GM19351 (cell line): Measurements from ENCODE around the gene CD2.

Experiments used
- ATAC-seq: cut with Tn5 transposase; IDR thresholded peaks from one replicate; pipeline ENCODE4 v1.9.1; 2021; ENCODE audit warnings: mild to moderate bottlenecking, moderate library complexity; ENCODE audit not compliant: unreplicated experiment

The CD2 gene, protein sequence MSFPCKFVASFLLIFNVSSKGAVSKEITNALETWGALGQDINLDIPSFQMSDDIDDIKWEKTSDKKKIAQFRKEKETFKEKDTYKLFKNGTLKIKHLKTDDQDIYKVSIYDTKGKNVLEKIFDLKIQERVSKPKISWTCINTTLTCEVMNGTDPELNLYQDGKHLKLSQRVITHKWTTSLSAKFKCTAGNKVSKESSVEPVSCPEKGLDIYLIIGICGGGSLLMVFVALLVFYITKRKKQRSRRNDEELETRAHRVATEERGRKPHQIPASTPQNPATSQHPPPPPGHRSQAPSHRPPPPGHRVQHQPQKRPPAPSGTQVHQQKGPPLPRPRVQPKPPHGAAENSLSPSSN

DNA sequence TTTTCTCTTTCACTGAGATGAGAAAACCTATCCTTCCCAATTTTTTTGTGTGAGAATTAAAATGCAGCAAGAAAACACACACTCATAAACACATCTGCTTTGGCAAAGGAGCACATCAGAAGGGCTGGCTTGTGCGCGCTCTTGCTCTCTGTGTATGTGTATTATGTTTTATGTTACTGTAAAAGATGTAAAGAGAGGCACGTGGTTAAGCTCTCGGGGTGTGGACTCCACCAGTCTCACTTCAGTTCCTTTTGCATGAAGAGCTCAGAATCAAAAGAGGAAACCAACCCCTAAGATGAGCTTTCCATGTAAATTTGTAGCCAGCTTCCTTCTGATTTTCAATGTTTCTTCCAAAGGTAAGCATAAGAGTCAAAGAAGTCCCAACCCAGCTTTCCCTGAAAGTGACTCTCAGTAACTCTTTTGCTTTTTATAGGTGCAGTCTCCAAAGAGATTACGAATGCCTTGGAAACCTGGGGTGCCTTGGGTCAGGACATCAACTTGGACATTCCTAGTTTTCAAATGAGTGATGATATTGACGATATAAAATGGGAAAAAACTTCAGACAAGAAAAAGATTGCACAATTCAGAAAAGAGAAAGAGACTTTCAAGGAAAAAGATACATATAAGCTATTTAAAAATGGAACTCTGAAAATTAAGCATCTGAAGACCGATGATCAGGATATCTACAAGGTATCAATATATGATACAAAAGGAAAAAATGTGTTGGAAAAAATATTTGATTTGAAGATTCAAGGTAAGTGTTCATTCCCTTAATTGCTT, at the start of gene CD2:
Gene CD2, plus strand, starts transcription at position 233 of the 780 bp plus-strand sequence. Its CDS starts 63 bp downstream, at position 296.
- no peak for ATAC-seq

- no peak for ATAC-seq
These were observed 48.1 kb upstream of the CD2 start for GRCh38 chr1:116706123-116706522.

GRCh38 chr1:116706841-116707240, 47.4 kb upstream of the CD2 start:
- ATAC-seq = no peak

GRCh38 chr1:116708255-116708900, 45.9 kb upstream of the CD2 start:
- no peak for ATAC-seq

DNA sequence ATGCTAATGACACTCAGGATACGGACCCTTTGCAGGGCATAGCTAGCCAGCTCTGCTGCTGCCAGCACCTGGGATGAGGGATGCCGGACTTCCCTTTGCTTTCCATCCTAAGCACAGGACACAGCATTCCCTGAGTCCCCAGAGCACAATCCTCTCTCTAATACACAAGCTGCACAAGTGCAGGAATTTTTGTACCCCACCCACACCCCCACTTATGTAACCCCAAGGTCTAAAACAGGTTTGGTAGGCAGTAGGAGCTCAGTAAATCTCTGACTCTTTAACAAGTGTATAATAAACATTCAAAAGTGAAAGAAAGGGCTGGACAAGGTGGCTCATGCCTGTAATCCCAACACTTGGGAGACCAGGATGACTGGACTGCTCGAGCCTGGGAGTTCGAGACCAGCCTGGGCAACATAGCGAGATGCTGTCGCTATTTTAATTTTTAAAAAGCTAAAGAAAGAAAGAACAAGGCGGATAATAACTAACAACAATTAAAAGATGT, 44.5 kb upstream of the CD2 start:
- no peak for ATAC-seq

DNA sequence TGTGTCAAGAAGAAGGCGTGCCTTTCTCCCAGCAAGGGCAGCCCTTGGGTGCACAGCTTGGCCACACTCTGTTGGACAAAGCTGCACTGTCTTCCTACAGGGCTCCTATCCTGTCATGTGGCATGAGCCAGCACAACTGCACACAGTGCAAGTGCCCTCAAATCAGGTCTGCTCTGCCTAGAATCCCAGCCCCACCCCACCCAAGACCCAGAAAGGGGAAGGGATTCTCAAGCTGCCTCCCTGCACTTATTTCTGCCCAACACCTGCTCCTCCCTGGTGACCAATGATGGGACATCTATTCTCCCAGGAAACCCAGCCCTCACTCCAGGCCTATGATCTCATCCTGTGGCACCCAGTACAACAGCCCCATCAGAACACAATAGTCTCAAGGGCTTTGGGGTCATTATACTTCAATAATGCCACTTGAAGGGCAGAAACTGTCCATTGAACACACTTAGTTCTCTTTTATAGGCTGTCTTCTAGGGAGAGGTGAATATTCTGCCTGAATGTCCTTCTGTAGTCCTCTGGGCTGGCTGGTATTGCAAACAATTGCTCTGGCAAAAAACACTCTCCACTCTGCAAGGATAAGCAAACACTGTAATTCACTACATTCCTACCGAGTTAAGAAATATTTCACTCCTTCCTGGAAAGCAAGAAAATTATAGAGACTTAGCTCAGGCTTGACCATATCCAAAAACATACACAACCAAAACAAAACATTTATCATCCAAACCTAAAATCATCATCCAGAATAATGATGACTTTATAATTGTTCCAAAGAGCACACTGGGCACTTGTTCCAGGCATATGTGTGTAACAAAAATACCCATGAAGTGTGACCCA, 43.6 kb upstream of the CD2 start:
- ATAC-seq = no peak

- no peak for ATAC-seq
These were observed 42.9 kb upstream of the CD2 start for GRCh38 chr1:116711263-116711840.

DNA sequence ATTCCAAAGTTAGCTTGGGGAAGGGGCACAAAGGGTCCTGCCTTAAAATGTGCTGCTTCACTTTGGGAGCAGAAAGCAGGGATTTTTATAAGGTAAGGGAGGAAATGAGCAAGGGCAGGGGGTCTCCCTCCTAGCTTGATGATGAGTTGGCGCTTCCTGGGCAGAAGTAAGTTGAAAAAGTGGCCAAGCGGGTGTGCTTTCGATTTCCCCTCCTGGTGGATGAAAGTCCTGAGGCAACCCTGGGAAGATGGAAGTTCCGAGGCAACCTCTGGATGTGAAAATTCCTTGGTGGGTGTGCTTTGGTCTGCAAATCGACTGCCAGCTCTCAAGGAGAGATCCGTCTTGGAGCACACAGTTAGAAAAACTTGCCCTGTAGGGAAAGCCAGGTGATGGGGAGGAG, 41.7 kb upstream of the CD2 start:
- ATAC-seq = no peak

DNA sequence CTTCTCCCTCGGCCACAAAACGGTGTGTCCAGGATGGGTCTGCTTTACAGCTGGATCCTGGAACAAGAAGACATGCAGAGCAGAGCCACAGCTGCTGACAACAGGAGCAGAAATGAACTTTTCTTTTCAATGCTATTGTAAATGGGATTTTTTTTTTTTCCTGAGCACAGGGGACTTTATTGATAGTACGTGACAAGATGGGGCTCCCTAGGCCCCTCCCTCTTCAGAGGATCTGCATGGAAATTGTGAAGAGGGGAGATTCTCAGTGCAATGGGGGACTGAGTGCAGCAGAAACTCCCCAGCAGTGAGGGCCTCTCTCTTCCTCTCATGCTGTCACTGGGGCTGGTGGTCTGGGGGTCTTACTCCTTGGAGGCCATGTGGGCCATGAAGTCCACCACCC, 40.8 kb upstream of the CD2 start:
- ATAC-seq = no peak

GRCh38 chr1:116716391-116716790, 37.8 kb upstream of the CD2 start:
- ATAC-seq = no peak

GRCh38 chr1:116717318-116717717, 36.9 kb upstream of the CD2 start:
- no peak for ATAC-seq

- no peak for ATAC-seq
These were observed 33.7 kb upstream of the CD2 start for GRCh38 chr1:116720364-116721038.

DNA sequence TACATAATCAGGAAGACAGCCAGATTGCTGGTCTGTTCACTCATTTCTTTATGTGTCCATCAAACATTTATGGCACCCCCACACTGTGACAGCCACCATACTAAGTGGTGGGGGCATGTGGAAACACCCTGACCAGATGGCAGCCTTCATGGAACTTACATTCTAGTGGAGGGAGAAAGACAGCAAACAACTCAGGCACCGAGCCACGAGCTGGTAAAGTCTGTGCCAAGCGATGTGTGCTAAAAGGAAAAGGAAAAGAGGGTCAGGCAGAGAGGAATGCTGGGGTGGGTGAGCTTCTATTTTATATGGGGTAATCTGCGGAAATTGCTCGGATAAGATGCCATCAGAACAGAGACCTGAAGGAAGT, 33.2 kb upstream of the CD2 start:
- ATAC-seq = no peak

- ATAC-seq = no peak
These were observed 32.7 kb upstream of the CD2 start for GRCh38 chr1:116721451-116722007.

DNA sequence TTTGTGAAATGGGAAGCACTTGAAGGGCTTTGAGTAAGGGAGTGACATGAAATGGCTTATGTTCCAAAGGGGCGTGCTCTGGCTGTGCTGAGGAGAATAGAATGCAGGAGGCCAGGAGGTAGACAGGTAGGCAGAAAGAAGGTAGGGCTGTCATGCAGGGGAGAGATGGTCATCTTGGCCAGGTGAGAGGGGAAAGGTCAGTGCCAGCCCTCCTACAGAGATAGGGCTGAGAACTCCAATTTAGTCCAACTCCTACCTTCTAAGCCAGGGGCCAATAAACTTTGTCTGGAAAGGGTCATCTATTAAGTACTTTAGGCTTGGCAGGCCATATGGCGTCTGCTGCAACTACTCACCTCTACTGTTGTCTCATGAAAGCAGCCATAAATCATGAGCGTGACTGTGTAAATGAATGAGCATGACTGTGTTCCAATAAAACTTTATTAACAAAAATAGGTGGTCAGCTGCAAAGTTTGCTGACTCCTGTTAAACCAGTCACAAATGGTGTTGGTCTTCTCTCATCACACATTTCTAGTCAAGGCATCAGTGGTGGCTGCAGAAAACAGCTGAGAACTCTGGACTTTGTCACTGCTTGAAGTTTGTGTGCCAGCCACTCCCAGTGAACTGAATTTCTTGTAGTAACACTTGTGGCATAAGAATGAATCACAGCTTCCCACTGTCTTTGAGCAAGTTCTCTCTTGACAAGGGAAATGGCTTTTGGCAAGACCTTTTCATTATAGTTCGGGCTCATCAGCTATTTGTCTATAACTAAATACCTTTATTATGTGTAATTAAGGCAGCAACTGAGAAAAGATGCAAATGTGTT, 32.0 kb upstream of the CD2 start:
- no peak for ATAC-seq

- no peak for ATAC-seq
These were observed 29.4 kb upstream of the CD2 start for GRCh38 chr1:116724765-116725375.

DNA sequence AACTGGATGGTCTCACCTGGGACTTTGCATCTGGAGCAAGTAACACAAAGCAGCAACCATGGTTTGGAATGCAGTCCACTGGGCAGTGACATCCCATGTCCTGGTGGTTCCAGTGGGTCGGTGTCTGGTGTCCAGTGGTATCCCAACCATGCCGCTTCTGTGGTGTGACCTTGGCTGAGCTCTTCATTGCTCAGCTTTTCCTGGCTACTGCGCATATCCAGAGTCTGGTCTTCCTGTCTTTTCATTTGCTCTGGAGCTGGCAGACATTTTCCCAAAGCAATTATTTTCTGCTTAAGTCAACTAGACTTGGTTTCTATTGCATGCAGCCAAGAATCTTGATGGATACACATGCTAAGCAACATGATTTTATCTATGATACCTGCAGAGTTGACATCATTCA, 28.4 kb upstream of the CD2 start:
- no peak for ATAC-seq
